Measurements from ENCODE around the gene GGTLC2. TPM values are rescaled to one million over a fixed set of nuclear protein-coding genes. Genes with fewer than 3 reads are reported as not detected.
"Not testable (repeated sequence)": the region's sequence is repeated elsewhere in the genome, so short reads cannot be mapped to it uniquely, and the experiment has no call there.

Gene GGTLC2
- total RNA-seq, 4 donors from 2014 or later = not detected

DNA sequence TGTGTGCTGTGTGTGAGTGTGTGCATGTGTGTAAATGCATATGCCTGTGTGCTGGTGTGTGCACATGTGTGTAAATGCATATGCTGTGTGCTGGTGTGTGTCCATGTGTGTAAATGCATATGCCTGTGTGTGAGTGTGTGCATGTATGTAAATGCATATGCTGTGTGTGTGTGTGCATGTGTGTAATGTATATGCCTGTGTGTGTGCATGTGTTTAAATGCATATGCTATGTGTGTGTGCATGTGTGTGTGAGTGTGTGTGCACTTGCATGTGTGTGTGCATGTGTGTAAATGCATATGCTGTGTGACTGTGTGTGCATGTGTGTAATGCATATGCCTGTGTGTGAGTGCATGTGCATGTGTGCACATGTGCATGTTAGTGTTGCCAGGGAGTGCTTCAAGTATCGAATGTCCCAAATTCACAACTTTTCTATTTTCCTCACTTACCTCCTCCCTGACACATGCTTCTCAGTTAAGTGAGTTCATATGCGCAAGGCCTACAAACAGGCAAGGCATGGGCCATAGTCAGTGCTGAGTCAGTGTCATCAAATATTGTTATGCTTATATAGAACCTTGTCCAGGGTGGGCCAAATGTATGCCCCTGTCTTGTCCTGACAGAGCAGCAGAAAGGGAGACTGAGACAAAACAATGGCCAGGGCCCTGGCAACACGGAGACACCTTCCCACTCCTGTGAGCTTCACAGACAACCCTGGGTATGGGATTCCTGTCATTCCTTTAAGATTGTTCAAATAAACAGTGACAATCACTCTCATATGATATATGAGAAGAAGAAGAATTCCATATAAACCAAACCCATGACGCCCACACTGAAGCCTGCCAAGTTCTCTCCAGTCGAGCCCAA is 38.6 kb downstream of the GGTLC2 start:
- Histone ChIP-seq H3K36me3 (no peaks in the 10 kb centered on the region), H3K27ac (no peak overlapping the region), H3K4me1 (no peaks in the 10 kb centered on the region), H3K27me3 (no peaks in the 10 kb centered on the region), H3K9me3 (no peaks in the 10 kb centered on the region), H3K4me3 (no peak overlapping the region)
- no peak for DNase-seq
- no peak for TF ChIP-seq POLR2A (IDR thresholded peaks at IDR 0.05)
- TF ChIP-seq, protein P1, sequence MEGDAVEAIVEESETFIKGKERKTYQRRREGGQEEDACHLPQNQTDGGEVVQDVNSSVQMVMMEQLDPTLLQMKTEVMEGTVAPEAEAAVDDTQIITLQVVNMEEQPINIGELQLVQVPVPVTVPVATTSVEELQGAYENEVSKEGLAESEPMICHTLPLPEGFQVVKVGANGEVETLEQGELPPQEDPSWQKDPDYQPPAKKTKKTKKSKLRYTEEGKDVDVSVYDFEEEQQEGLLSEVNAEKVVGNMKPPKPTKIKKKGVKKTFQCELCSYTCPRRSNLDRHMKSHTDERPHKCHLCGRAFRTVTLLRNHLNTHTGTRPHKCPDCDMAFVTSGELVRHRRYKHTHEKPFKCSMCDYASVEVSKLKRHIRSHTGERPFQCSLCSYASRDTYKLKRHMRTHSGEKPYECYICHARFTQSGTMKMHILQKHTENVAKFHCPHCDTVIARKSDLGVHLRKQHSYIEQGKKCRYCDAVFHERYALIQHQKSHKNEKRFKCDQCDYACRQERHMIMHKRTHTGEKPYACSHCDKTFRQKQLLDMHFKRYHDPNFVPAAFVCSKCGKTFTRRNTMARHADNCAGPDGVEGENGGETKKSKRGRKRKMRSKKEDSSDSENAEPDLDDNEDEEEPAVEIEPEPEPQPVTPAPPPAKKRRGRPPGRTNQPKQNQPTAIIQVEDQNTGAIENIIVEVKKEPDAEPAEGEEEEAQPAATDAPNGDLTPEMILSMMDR (IDR thresholded peaks at IDR 0.05 in 4 of 5, conservative IDR thresholded peaks at IDR 0.05 in 1 of 5) = no peak
- intact Hi-C loops (cut with DNase I; ENCODE audit: low total_unique reads) (no loop called here), in situ Hi-C loops (cut with MboI; ENCODE audit: low sequenced_read_pairs in 4 of 4) (loop anchor here in 1 of 4 donors (25.0 kb wide), 1 partner anchor 221 kb away; no protein-coding TSS in a partner anchor)
- no peak for ATAC-seq

DNA sequence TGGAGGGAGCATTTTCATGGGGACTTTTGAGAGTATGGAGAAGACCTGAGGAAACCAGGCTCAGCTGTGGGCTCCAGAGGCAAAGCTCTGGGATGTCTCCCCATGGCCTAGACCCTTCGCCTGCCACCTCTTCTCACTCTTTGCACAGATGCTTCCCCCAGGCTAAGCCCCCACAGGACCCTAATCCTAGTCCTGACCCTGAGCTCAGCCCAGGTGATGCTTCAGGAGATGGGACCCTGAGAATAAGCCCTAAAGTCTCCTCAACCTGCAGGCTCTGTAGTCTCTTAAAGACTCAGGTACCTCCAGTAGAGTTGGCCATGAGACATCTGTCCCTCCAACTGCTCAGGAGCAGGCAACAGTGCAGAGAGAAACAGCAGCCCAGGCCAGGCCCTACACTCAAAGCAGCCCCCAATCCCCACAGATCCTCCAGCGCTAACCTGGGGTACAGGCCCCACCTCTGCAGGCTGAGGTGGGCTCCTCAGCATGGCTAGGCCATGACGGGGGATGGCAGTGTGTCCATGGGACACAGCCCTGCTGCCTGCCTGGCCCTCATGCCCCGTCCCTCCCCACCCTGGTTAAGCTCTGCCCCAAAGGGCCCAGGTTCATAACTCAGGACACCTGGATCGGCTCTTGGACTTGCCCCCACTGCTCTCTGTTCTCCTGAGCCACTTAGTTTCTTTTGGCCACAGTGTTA is 39.4 kb downstream of the GGTLC2 start:
- H3K4me1 ChIP-seq = no peaks in the 10 kb centered on the region
- H3K4me3 ChIP-seq = no peak overlapping the region
- ATAC-seq = no peak
- H3K36me3 ChIP-seq = no peaks in the 10 kb centered on the region
- no peaks in the 10 kb centered on the region for H3K9me3 ChIP-seq
- in situ Hi-C loops (cut with MboI; ENCODE audit: low sequenced_read_pairs in 4 of 4) (loop anchor here in 1 of 4 donors (25.0 kb wide), 1 partner anchor 222 kb away; no protein-coding TSS in a partner anchor), intact Hi-C loops (cut with DNase I; ENCODE audit: low total_unique reads) (no loop called here)
- H3K27ac ChIP-seq = no peak overlapping the region
- H3K27me3 ChIP-seq = no peaks in the 10 kb centered on the region
- no peak for DNase-seq
- TF ChIP-seq, protein P1 (IDR thresholded peaks at IDR 0.05 in 4 of 5, conservative IDR thresholded peaks at IDR 0.05 in 1 of 5) = no peak
- TF ChIP-seq POLR2A (IDR thresholded peaks at IDR 0.05) = no peak

DNA sequence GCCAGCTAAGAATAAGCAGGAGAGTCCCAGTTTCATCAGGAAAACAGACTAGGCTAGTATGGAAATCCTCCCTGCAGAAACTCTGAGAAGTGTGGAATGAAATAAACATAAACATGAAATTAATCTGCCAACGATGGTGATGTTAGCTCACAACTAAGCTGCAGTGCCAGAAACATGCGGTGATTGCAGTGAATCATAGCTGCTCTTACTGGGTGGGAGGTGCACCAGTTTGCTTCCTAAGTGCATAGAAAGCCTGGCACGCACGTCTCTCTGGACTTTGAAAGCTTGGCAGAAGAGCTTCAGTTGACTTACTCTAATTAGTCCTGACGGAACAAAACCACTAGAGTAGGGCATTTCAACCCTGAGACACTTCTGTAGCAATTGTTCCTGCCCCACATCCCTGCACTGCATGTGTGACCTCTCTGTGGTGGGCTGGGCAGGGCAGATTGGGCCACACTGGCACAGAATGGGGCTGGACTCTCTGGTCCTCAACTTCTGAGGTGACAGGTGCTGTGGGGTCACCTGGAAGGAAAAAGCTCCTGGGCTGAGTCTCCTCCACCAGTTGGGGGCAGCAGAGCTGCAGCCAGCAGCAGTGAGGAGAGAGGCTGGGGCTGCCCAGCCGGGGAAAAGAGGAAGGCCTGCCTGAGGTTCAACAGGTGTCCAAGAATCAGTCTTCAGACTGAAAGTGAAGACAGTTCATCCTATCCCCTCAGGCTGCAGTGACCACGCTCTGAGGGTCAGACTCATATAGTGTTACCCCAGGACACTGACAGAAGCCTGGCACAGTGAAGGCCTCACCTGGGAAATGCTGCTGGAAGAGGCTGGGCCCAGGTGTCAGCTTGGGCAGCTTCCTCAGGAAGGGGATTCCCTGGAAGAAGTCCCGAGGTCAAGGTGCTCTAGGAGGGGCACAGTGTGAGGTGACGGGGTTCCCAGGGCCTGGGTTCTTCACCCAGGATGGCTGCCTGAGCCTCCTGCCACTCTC is 40.5 kb downstream of the GGTLC2 start:
- Histone ChIP-seq H3K9me3 (no peaks in the 10 kb centered on the region), H3K4me3 (no peak overlapping the region), H3K36me3 (no peaks in the 10 kb centered on the region), H3K4me1 (no peaks in the 10 kb centered on the region), H3K27ac (no peak overlapping the region), H3K27me3 (no peaks in the 10 kb centered on the region)
- intact Hi-C loops (cut with DNase I; ENCODE audit: low total_unique reads) = loop anchor here (5.0 kb wide), 1 partner anchor 93 kb away; no protein-coding TSS in a partner anchor
- TF ChIP-seq, protein P1 (IDR thresholded peaks at IDR 0.05 in 4 of 5, conservative IDR thresholded peaks at IDR 0.05 in 1 of 5) = no peak
- DNase-seq (no peak), ATAC-seq (no peak)
- in situ Hi-C loops (cut with MboI; ENCODE audit: low sequenced_read_pairs in 4 of 4) = loop anchor here in 1 of 4 donors (25.0 kb wide), 1 partner anchor 223 kb away; no protein-coding TSS in a partner anchor

DNA sequence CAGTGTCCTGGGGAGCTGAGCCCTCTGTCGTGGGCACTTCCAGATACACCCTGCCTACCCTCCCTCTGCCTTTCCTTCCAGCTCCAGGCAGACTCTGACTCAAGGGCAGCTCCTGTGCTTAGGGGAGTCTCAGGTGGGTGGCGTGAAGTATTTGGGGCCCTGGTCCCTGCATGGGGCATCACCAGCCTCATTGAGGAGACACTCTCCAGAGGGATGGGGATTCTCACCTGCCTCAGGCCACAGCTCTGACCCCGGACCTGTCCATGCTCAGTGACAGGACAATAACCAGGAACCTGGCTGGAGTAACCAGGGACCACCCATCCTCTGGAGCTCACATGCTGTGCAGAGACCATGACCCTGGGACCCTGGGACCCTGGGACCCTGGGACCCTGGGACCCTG is 41.2 kb downstream of the GGTLC2 start:
- intact Hi-C loops (cut with DNase I; ENCODE audit: low total_unique reads) = loop anchor here (5.0 kb wide), 1 partner anchor 93 kb away; no protein-coding TSS in a partner anchor
- DNase-seq = no peak
- H3K36me3 ChIP-seq = no peaks in the 10 kb centered on the region
- H3K4me3 ChIP-seq = no peak overlapping the region
- in situ Hi-C loops (cut with MboI; ENCODE audit: low sequenced_read_pairs in 4 of 4) = loop anchor here in 1 of 4 donors (25.0 kb wide), 1 partner anchor 223 kb away; no protein-coding TSS in a partner anchor
- no peaks in the 10 kb centered on the region for H3K27me3 ChIP-seq
- no peak overlapping the region for H3K27ac ChIP-seq
- TF ChIP-seq POLR2A (IDR thresholded peaks at IDR 0.05) = no peak
- TF ChIP-seq, protein P1 (IDR thresholded peaks at IDR 0.05 in 4 of 5, conservative IDR thresholded peaks at IDR 0.05 in 1 of 5) = no peak
- ATAC-seq = no peak
- H3K4me1 ChIP-seq = no peaks in the 10 kb centered on the region
- no peaks in the 10 kb centered on the region for H3K9me3 ChIP-seq

DNA sequence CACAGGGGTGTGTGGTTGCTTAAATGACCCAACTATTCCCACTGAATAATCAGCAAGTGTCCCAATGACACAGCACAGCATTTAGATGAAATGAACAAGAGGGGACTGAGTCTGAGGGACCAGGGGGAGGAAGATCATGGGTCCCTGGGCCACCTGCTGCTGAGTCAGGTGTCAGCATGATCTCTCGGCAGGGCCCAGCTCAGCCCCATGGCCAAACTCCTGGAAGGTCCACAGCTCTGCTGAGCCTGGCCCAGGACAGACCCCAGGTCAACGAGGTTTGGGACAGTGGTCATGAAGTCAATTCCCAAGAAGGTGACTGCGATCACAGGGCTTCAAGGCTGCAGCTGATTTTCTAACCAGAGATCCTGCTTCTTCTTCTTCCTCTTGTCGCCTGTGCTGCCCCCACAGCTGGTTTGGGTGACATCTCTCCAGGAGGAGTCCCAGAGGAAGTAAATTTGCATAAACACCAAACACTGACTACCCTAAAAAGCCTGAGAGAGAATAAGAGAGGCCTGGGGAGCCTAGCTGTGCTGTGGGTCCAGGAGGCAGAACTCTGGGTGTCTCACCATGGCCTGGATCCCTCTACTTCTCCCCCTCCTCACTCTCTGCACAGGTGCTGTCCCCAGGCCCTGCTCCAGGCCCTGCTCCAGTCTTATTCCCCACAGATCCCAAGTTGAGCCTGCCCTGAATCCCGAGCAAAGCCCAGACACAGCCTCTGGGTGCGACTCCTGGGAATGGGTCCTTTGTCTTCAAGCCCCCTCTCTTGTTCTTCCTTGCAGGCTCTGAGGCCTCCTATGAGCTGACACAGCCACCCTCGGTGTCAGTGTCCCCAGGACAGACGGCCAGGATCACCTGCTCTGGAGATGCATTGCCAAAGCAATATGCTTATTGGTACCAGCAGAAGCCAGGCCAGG is 42.0 kb downstream of the GGTLC2 start:
- not testable (repeated sequence) for H3K4me3 ChIP-seq, H3K27ac ChIP-seq, H3K27me3 ChIP-seq, H3K9me3 ChIP-seq, ATAC-seq, H3K4me1 ChIP-seq, DNase-seq, H3K36me3 ChIP-seq
- in situ Hi-C loops (cut with MboI; ENCODE audit: low sequenced_read_pairs in 4 of 4) (loop anchor here in 1 of 4 donors (25.0 kb wide), 1 partner anchor 224 kb away; no protein-coding TSS in a partner anchor), intact Hi-C loops (cut with DNase I; ENCODE audit: low total_unique reads) (loop anchor here (5.0 kb wide), 1 partner anchor 94 kb away; no protein-coding TSS in a partner anchor)
